Body of pancreas (tissue), 4 donors: ENCODE results near the gene GPR183. TPM values are rescaled to one million over a fixed set of nuclear protein-coding genes. Genes with fewer than 3 reads are reported as not detected.

Experiments used
- ATAC-seq: fragments of 150-250 bp; one replicate; pipeline ENCODE4 v1.9.1; 2016
- DNase-seq, 4 donors: peaks; one replicate each; pipeline ENCODE4 v3.0.0-alpha.2; 2019
- H3K27ac ChIP-seq, 4 donors: fragments of 200-600 bp; sonication (generic); 1 replicate in 3 of 4; 2 replicates in 1 of 4; pipeline versions ENCODE4 v1.5.1 to v1.6.1; 2016 to 2019; ENCODE audit warnings: mild to moderate bottlenecking in 1 of 4, mixed read lengths in 1 of 4, moderate library complexity in 1 of 4
- H3K27me3 ChIP-seq, 2 donors: fragments of 200-600 bp; sonication (generic); one replicate each; pipeline ENCODE4 v1.6.0; 2016; ENCODE audit warnings: mild to moderate bottlenecking in 1 of 2
- H3K36me3 ChIP-seq, 2 donors: fragments of 200-600 bp; sonication (generic); replicated peaks in 1 of 2; 2 replicates each; pipeline ENCODE4 v1.5.1; 2016; ENCODE audit warnings: low read depth in 2 of 2; ENCODE audit not compliant: insufficient read depth in 1 of 2
- H3K4me1 ChIP-seq: fragments of 200-600 bp; sonication (generic); one replicate; pipeline ENCODE4 v1.6.0; 2016
- H3K4me3 ChIP-seq, 2 donors: fragments of 200-600 bp; sonication (generic); 1 replicate in 1 of 2; 2 replicates in 1 of 2; pipeline ENCODE4 v1.5.1; 2016 to 2019
- H3K9me3 ChIP-seq, 3 donors: fragments of 200-600 bp; sonication (generic); 1 replicate in 2 of 3; 2 replicates in 1 of 3; pipeline ENCODE4 v1.5.1; 2016
- CTCF ChIP-seq, 7 experiments: fragments of 450-650 bp in 4 of 7; fragments of 200-600 bp in 3 of 7; sonication (generic) in 3 of 7; IDR thresholded peaks; one replicate each; pipeline ENCODE4 v1.5.1; 2016 to 2019; ENCODE audit warnings: antibody characterized with exemption in 7 of 7
- POLR2A ChIP-seq, 3 donors: fragments of 450-650 bp; IDR thresholded peaks; one replicate each; pipeline ENCODE4 v1.6.1; 2016; ENCODE audit warnings: antibody characterized with exemption in 3 of 3, mild to moderate bottlenecking in 2 of 3
- WGBS, 2 donors: methylation state at CpG; one replicate each; pipeline ENCODE4 v1.1.5; 2017; 5-methylcytosine and 5-hydroxymethylcytosine counted together
- intact Hi-C: fragments of 100-400 bp; cut with DNase I; formaldehyde crosslinking; loops from one replicate; pipeline ENCODE4 v1.15.1; 2023
- total RNA-seq, 2 donors: library from RNA; depleted of rRNA; stranded (reverse); fragments of >200 nt; gene quantifications; one replicate each; pipeline ENCODE4 v1.1.0, GENCODE V29; 2016

The GPR183 gene
- total RNA-seq, 2 donors from 2014 or later = 3.6 TPM; not detected in 1

- Histone ChIP-seq H3K9me3 (no peaks in the 10 kb centered on the region), H3K4me3 (no peak overlapping the region), H3K4me1 (no peaks in the 10 kb centered on the region), H3K27me3 (no peaks in the 10 kb centered on the region), H3K27ac (no peak overlapping the region), H3K36me3 (no peaks in the 10 kb centered on the region)
- WGBS, 2 donors = 96 to 97% methylated on average over 12 of the region's 12 CpGs
- intact Hi-C loops = no loop called here
- ATAC-seq (no peak), DNase-seq (no peak)
- TF ChIP-seq CTCF (IDR thresholded peaks at IDR 0.05) (no peak), POLR2A (IDR thresholded peaks at IDR 0.05) (no peak)
Measured at GRCh38 chr13:99295488-99296252, 11.5 kb downstream of the GPR183 start.

DNA sequence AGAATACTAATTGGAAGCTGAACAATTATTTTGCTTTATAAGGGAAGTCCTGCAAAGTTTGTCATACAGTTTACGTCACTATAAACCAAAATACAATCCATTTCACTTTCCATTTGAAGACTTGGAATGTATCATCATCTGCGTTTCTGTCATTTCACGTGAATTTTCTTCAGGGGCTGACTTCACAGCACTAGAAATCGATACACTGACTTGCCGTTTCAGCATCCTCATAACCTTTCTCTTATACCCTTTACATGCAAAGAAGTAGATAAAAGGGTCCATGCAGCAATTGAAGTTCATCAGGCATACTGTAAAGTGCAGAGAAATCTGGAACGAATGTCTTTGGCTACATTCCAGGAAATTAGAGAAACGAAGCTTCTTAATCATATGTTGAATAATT, 12.2 kb downstream of the GPR183 start:
- no peak for DNase-seq
- Histone ChIP-seq H3K36me3 (no peaks in the 10 kb centered on the region), H3K9me3 (no peaks in the 10 kb centered on the region), H3K4me1 (no peaks in the 10 kb centered on the region), H3K27me3 (no peaks in the 10 kb centered on the region), H3K27ac (no peak overlapping the region), H3K4me3 (no peak overlapping the region)
- 81 to 86% methylated on average over 7 of the region's 7 CpGs for WGBS, 2 donors
- intact Hi-C loops = no loop called here
- no peak for ATAC-seq
- TF ChIP-seq CTCF (IDR thresholded peaks at IDR 0.05) = no peak
- TF ChIP-seq POLR2A (IDR thresholded peaks at IDR 0.05) = no peak

DNA sequence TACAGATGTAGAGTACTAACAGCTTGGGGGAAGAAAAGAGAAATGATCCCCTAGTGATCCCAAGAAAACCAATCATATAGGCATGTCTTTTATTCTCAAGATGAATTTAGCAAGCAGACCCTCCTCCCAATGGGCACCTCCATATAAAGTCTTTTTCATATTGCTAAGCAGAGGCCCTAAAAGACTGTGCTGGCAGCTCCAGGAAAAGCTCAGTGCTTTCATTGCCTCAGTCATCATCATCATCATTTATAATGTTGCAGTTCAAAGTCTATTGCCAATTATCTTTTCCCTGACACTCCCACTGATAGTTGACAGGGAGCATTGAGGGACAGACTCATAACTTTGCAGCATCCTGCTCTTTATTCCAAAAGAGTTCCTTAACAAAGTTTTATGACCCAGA, 13.0 kb downstream of the GPR183 start:
- intact Hi-C loops = no loop called here
- Histone ChIP-seq H3K4me1 (no peaks in the 10 kb centered on the region), H3K27ac (no peak overlapping the region), H3K36me3 (no peaks in the 10 kb centered on the region), H3K9me3 (no peaks in the 10 kb centered on the region), H3K27me3 (no peaks in the 10 kb centered on the region), H3K4me3 (no peak overlapping the region)
- ATAC-seq (no peak), DNase-seq (no peak)
- TF ChIP-seq POLR2A (IDR thresholded peaks at IDR 0.05) (no peak), CTCF (IDR thresholded peaks at IDR 0.05) (no peak)

DNA sequence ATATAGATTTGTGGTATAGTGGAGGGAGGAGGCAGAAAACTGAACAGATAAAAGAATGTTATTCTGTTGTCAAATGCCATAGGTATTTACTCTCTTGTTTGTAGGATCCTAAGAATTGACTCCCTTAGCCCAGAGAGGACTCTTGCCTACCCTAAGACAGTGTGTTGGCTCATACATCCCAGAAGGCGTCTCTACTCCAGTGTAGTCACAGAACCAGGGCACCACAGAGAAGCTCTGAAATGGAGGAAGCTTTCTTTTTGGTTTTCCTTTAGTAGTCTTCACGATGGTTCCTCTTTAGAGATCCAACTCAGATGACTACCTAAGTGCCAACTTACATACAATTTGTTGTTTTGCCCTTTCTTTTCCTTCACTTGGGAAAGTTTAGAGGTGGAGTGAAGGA, 14.0 kb downstream of the GPR183 start:
- intact Hi-C loops = no loop called here
- DNase-seq (no peak), ATAC-seq (no peak)
- no peak for TF ChIP-seq POLR2A (IDR thresholded peaks at IDR 0.05)
- no peak for TF ChIP-seq CTCF (IDR thresholded peaks at IDR 0.05)
- H3K36me3 ChIP-seq = no peaks in the 10 kb centered on the region
- no peak overlapping the region for H3K4me3 ChIP-seq
- 84 to 98% methylated on average over 2 of the region's 2 CpGs for whole genome bisulfite sequencing, 2 donors
- no peaks in the 10 kb centered on the region for H3K27me3 ChIP-seq
- H3K4me1 ChIP-seq = no peaks in the 10 kb centered on the region
- no peaks in the 10 kb centered on the region for H3K9me3 ChIP-seq
- no peak overlapping the region for H3K27ac ChIP-seq

DNA sequence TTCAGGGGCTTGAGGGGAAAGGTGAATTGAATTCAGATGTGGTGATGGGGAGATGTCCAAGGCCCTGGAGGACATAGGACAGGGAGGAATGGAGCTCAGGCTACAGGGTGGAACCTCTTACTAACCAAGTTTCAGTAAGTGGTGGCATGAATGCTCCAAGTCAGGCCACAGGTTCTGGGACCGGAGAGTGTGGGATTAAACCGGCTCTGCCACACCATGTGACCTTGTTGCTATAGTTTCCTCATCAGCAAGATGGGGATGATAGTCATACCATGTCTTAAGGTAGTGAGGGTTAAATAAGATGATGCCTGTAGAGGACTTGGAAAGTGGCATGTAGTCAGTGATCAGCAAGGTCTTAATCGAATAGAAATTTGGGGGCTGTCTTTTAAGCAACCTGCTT, 16.3 kb downstream of the GPR183 start:
- H3K4me1 ChIP-seq = peaks cover 3% of the 10 kb centered on the region
- H3K36me3 ChIP-seq = no peaks in the 10 kb centered on the region
- no peaks in the 10 kb centered on the region for H3K9me3 ChIP-seq
- intact Hi-C loops = no loop called here
- no peak for DNase-seq
- H3K27ac ChIP-seq = no peak overlapping the region
- no peaks in the 10 kb centered on the region for H3K27me3 ChIP-seq
- 71 to 75% methylated on average over 3 of the region's 3 CpGs for WGBS, 2 donors
- TF ChIP-seq CTCF (IDR thresholded peaks at IDR 0.05) (no peak), POLR2A (IDR thresholded peaks at IDR 0.05) (no peak)
- no peak overlapping the region for H3K4me3 ChIP-seq
- ATAC-seq = no peak
